ENCODE measurements around the gene RADIL.

Gene RADIL

DNA sequence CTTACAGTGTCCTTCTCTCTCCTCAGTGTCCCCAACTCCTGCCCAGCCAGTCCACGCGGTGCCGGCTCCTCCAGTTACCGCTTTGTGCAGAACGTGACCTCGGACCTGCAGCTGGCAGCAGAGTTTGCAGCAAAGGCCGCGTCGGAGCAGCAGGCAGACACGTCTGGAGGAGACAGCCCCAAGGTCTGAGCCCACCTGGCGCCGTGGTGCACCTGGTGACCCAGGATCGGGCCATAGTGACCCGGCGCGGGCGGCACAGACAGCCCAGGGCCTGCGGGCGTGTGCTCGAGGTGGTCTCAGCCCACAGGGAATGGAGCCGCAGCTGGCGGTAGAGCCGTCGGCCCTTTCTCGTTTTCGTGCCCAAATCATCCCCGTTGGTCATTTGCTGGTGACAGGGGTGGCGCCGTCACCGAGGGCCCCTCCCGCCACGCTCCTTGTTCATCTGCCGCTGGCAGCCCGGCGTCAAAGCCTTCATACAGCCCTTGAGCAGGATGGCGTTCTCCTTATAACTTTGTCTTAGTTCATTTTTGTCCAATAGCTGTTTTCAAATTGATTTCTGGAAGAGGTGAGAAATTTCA, 129.0 kb downstream of the RADIL start:
- no peak for DNase-seq (ENCODE audit: low read depth)

DNA sequence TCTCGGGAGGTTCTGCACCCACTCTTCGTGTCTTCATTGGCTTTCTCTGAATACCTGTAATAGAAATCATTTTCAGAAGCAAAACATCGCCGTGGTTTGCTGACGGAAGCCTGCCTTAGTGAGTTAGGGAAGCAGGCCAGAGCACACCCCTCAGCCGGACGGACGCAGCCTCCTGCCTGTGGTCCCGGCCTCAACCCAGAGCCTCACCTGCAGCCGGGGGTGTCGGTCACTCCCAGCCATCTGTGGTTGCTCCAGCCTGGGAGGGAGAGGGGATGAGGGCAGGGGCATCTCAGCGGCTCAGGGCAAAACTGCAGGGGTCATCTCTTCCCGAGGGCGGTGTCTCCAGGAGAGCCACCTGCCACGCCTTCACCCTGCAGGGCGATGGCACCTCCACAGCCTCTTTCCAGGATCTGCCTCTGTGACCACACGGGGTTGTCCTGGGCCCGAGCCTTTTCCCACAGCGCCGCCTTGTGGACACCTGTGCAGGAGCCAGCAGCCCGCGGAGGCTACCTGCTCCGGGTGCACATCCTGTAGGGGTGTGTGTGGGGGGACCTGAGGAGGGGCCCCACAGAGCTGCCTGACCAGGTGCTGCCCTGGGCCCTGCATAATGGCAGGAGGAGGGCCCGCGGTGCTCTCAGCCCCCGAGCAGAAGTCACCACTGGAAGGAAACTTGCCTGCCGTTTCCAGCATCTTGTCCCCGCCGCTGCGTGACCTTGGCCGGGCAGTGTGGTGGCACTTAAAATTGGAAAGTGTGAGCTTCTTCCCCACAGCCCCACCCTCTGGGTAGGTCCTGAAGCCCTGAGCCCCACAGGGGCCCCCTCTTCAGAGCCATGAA, 129.7 kb downstream of the RADIL start:
- peak; percentile 63 for DNase-seq (ENCODE audit: low read depth)

DNA sequence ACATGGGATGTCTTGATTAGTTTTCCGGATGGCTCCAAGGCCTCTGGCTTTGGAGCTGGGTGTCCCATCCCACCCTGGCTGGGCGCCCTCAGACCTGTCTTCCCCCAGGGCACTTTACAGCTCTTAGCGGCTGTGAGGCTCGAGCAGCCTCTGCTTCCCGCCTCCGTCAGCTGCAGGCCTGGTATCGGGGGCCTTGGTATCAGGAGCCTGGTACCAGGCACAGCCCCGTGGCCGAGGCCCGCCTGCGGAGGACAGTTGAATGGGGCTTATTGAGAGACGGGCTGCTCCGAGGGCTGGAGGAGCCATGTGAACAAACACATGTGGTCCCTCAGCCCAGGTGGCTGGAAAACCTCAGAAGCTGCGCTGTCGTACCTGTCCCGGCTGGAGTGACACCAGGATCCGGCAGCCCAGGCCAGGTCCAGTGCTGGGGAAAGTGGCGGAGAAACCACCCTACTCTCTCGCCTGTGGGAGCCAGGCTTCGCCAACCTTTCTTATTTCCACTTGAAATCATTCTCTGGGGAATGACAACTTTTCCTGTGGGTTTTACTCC, 132.0 kb downstream of the RADIL start:
- DNase-seq (ENCODE audit: low read depth) = no peak

DNA sequence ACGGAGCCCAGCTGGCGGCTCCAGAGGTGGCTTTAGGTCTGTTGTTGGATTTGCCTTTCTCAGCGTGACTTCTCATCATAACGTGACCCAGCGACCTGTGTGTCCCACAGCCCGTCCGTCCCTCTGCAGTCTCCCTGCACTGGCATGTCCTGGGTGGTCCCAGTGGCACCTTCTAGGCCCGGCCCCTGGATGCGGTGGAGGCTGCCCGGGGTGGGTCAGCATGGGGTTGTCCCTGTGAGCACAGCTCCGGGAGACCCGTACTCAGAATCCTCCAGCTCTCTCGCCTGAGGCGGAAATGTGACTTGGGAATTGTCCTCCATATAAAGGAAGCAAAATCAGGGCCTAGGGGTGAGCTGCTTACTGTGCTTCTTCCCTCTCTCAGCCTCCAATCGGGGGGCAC, 133.7 kb downstream of the RADIL start:
- no peak for DNase-seq (ENCODE audit: low read depth)

DNA sequence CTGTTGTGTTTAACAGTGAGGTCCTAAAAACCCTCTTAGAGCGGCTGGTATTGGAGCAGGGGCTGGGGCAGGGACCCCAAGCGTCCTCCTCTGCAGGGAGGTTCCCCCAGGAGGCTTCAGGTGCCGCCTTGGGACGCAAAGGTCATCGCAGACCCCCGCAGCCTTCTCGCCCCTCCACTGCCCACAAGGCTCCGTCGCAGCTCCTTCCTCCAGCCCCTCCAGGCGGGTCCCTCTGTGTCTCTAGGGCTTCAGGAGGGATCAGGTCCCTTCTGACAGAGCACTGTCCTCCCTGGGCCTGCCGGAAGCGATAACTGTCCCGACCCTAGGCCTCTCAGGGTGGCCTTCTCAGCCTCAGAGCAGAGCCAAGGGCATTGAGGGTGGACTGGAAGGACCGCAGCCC, 134.2 kb downstream of the RADIL start:
- no peak for DNase-seq (ENCODE audit: low read depth)

Measured in stimulated activated CD8-positive, alpha-beta memory T cell treated with anti-CD3 and anti-CD28 coated beads, Interleukin-12 subunit alpha, Interleukin-12 subunit beta, amount 100 ng/mL, for 4 hours (primary cell).